Adrenal gland (tissue), 5 donors: Measurements from ENCODE around the gene ST8SIA1.

Experiments
- POLR2A ChIP-seq, 2 donors: fragments of 450-650 bp; IDR thresholded peaks; one replicate each; pipeline ENCODE4 v1.6.1; 2017; ENCODE audit warnings: antibody characterized with exemption in 2 of 2, mild to moderate bottlenecking in 2 of 2, moderate library complexity in 1 of 2
- TF ChIP-seq, protein P1 (sequence below), 6 experiments: fragments of 450-650 bp in 4 of 6; fragments of 200-600 bp in 2 of 6; sonication (generic) in 1 of 6; IDR thresholded peaks; 1 replicate in 5 of 6; 2 replicates in 1 of 6; pipeline versions ENCODE4 v1.5.1 to v1.8.0; 2016 to 2021; ENCODE audit warnings: antibody characterized with exemption in 6 of 6, mild to moderate bottlenecking in 2 of 6, moderate library complexity in 1 of 6
- donor health status: DM: no; HTN: no; CAD: no.

DNA sequence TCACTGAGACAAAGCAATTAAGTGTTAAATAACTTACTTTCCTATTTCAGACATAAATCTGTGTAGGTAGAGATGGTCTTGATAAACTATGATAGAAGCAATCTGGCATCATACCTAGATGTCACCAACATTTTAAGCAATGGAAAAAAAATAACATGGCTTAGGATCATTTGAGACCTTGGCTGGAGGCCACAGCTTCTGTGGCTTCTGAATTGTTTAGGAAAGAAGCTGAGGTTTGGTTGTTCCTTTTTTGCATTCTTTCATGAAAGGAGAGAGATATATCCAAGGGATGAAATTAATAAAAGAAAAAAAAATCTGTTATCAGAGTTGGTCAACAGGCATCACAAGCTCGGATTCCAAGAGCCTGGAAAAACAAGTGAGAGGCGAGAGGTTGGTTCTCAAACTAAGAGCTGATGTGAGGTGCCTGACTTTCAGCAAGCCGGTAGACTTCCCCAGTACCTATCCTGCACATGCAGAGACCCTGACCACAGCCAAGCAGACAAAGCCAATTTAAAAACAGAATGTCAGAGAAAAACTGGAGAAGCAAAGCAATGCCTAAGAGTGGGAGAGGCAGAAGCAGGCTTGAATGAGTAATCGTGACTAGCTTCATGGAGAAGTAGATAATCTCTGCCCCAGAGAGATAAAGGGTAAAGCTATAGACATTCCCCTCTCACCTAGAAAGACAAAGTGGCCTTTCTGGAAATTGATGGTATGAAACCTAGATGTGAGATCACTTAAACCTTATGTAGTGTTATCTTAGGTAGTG lies 43.4 kb upstream of the ST8SIA1 start:
- TF ChIP-seq POLR2A (IDR thresholded peaks at IDR 0.05), result no peak
- TF ChIP-seq, protein P1, sequence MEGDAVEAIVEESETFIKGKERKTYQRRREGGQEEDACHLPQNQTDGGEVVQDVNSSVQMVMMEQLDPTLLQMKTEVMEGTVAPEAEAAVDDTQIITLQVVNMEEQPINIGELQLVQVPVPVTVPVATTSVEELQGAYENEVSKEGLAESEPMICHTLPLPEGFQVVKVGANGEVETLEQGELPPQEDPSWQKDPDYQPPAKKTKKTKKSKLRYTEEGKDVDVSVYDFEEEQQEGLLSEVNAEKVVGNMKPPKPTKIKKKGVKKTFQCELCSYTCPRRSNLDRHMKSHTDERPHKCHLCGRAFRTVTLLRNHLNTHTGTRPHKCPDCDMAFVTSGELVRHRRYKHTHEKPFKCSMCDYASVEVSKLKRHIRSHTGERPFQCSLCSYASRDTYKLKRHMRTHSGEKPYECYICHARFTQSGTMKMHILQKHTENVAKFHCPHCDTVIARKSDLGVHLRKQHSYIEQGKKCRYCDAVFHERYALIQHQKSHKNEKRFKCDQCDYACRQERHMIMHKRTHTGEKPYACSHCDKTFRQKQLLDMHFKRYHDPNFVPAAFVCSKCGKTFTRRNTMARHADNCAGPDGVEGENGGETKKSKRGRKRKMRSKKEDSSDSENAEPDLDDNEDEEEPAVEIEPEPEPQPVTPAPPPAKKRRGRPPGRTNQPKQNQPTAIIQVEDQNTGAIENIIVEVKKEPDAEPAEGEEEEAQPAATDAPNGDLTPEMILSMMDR (IDR thresholded peaks at IDR 0.05), result no peak
